GDM1 (cell line): ENCODE data around the gene BRI3.
A peak's percentile ranks its signal among the peaks of the same experiment; 100 is the strongest.

Experiments
- DNase-seq: peaks from one replicate; lab custom pipeline; 2025; lab: John Stamatoyannopoulos, UW

Gene BRI3

DNA sequence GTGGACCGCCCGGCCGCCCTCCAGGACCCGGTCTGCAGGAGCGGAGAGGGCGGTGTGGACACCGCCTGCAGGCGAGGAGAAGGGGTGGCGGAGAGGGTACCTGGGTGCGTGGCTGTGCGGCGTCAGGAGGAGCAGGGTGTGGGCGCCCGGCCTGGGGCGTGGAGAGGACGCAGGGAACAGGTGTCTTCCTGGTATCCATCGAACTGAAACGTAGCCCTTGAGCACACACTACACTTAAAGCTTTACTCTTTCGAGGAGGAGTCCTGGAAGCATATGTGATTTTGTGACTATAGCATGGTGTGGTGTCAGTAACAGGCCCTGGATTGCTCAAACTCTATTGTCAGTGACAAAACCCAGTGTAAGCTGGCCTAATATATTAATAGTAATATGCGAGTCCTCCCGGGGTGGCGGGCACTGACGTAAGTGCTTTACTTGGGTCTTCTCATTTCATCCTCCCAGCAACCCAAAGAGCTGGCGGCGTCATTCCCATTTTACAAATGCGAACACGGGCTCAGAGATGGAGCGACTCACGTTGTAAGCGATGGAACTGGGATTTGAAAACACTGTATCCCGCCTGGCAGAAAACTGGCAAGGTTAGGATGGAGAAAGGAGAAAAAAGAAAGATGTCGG, 28.9 kb upstream of the BRI3 start:
- no peak for DNase-seq

DNA sequence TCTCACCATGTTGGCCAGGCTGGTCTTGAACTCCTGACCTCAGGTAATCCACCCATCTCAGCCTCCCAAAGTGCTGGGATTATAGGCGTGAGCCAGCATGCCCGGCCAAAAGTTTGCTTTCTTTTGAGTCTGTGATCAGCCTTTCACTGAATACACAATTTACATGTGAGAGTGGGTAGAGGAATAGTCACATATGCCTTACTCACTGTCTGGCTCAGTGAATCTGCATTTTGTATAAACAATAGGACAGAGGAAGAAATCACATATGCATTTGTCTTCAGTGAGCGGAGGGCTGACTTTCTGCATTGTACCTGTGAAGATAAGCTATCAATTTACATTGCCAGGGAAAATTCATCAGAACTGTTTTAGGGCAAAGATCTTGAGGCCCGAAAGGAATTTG, 27.0 kb upstream of the BRI3 start:
- DNase-seq: no peak

DNA sequence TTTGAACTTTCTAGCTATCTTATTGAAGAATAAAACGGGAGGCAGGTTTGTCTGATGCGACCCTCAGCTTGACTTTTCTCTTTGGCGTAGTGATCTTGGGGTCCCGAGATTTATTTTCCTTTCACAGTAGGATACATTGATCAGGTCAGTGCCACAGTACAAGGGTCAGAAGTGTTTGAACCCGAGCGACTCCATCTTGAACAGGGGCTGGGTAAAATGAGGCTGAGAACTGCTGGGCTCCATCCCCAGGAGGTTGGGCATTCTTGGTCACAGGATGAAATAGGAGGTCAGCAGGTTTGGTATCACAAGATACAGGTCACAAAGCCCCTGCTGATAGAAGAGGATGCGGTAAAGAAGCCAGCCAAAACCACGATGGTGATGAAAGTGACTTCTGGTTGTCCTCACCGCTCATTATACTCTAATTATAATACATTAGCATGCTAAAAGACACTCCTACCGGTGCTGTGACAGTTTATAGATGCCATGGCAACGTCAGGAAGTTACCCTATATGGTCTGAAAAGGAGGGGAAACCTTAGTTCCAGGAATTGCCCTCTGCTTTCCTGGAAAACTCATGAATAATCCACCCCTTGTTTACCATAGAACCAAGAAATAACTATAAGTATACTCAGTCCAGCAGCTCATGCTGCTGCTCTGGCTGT, 26.4 kb upstream of the BRI3 start:
- DNase-seq: no peak

DNA sequence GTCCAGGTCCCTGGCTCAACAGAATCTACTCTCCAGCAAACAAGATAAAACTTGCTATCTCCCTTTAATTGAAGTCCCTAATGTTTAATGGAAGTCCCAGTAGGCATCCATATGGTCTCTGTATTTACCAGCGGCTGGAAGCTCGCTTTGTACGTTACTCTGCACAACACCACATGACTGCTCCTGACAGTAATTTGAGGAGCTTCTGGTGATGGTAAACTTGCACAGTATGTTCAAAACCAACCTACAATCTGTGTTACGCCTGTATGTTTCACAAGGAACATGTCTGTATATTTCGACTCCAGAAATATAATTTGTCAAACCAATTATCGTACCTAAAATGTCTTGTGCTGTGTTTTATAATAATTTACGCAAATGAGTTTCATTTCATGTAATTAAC, 25.1 kb upstream of the BRI3 start:
- no peak for DNase-seq

DNA sequence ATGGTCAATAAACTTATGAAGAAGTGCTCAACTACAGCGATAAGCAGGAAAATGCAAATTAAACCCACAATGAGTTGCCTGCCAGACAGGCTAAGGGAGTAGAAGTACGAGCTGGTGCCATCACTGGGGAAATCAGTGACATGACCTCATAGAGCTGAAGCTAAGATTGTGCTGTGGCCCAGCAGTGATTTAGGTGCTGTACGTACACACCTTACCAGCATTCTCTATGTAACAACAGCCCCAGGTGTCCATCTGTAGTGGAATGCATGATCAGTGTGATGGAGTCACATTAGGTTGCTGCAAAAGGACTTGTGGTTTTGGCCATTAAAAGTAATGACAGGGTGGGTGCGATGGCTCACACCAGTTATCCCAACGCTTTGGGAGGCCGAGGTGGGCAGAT, 23.8 kb upstream of the BRI3 start:
- DNase-seq: no peak

DNA sequence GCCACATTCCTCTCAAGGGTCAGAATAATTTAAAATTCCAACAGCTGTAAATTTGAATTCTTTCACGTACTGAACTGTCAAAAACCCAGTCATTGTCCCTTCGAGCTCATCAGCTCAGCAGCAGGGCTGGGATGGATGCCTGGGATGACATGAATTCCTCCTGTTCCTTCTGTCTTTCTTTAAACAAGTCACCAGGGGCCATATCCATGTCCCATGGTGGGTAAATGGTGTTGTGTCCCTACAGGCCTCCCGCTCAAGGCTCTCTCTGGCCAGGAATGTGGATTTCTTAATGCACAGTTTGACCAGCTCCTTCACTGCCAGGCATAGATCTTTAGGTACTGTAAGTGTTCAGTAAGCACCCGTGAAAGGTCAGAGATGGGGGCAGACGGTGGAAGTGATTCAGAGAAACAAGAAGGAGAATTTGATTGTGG, 15.6 kb upstream of the BRI3 start:
- no peak for DNase-seq

DNA sequence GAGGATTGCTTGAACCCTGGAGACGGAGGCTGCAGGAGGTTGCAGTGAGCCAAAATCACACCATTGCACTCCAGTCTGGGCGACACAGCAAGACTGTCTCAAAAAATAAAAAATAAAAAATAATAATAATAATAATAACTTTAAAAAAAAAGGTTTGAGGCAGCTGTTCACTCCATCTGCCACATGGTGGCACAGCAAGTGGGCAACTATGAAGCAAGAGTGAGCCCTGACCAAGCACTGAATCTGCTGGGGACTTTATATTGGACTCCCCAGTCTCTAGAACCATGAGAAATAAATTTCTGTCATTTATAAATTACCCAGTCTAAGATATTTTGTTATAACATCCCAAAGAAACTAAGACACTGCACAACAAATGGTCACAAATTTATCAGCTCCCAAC, 14.6 kb upstream of the BRI3 start:
- DNase-seq: no peak

DNA sequence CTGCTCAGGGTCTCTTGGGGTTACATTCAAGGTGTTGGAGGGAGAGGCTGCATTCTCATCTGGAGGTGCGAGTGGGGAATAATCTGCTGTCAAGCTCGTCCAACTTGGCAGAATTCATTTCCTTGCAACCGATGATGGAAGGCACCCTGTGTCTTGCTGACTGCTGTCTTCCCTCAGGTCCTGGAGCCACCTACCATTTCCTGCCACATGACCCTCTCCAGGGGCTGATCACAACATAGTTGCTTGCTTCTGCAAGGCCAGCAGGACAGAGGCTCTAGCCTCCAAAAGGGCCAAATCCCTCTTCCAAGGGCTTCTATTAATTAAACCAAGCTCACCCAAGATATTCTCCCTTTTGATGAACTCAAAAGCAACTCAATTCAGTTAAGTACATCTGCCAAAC, 14.2 kb upstream of the BRI3 start:
- DNase-seq: no peak

DNA sequence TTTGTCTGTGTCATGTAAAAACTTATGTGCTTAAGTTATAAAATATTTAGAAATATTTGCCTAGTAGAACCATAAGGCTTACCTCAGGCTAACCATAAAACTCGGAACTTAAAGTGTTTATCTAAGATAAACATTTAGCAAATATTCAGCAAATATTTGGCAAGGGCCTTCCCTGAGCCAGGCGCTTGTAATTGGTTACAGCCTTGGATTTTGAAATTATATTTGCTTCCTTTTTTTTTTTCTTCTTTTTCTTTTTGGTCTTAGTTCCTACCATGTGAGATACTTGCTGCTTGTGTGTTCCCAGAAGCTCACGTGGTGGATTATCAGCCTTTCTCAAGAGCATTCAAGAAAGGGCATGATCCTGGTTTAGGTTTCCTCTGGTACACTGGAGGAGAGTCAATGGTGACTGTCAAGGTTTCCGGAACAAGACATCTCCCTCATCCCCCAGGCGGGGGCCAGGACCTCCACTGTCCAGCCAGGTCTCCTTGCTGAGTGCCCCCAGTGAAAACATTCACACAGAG, 5.2 kb upstream of the BRI3 start:
- no peak for DNase-seq

DNA sequence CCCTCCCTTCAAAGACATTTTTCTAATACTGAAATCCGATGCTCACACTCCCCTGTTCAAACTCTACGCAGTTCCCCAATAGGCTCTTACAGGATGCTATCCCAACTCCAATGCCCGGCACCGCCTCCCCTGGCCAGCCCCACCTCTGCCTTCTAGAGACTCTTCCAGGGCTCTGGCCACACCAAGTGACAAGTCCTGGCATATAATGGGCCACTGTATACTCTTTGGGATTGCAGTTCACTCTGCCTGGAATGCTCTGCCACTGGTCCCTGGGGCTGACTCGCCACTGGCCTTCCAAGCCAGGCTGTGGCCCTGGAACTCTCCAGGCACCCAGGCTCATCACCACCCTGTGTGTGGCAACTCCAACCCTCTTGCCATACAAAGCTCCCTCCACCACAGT, 3.1 kb upstream of the BRI3 start:
- no peak for DNase-seq

DNA sequence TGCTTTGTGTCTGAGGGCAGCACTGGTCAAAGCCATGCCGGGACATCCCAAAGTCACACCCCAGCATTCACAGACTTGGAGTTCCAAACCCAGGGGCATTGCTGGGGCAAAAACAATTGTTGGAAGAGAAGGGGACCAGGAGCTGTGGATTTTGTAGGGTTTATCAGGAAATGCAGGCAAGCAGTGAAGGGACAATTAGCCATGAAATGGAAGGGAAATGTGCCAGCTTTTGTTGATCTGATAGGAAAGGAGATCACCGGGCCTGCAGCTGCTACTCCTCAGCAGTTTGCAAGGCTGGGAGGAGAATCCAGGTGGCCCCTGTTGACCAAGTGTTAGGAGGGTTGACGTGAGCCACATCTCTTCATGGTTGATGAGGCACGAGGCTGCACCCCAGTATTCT, 2.5 kb upstream of the BRI3 start:
- no peak for DNase-seq

DNA sequence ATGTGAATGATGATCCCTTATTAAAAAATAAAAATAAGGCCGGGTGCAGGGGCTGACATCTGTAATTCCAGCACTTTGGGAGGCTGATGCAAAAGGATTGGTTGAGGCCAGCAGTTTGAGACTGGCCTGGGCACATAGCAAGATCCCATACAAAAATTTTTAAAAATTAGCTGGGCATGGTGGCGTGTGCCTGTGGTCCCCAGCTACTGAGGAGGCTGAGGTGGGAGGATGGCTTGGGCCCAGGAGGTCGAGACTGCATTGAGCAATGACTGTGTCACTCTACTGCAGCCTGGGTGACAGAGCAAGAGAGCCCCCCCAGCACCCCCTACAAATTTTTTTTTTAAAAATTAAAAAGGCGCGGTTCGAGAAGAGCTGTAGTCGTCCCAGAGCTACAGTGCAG, 1.2 kb upstream of the BRI3 start:
- no peak for DNase-seq

DNA sequence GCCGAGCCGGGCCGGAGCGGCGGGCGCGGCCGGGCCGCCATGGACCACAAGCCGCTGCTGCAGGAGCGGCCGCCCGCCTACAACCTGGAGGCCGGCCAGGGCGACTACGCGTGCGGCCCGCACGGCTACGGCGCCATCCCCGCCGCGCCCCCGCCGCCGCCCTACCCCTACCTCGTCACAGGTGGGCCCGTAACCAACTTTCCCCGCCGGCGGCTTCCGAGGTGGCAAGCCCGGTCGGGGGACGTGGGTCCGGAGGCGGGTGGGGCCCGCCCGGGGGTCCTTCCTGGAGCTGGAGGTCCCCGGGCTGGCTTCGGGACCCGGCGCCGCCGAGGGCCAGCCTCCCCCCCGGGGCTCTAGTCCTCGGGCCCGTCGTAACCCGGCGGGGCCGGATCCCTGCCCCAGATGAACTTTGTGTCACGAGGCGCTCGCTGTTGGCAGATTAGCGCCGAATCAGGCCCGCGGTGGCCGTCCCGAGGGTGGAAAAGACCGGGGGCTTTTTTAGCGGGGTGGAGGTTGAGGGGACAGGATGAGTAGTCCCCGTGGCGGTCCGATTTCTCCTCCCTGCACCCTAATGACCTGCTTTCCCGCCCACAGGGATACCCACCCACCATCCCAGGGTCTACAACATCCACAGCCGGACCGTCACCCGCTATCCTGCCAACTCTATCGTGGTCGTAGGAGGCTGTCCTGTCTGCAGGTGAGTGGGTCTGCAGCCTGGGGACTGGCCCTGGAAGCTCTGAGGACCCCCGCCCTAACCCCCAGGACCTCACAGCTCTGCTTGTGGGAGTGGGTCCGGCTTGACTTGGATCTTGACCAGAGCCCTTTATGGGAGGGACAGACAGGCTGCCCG, 496 bp downstream of the BRI3 start:
- DNase-seq: no peak

DNA sequence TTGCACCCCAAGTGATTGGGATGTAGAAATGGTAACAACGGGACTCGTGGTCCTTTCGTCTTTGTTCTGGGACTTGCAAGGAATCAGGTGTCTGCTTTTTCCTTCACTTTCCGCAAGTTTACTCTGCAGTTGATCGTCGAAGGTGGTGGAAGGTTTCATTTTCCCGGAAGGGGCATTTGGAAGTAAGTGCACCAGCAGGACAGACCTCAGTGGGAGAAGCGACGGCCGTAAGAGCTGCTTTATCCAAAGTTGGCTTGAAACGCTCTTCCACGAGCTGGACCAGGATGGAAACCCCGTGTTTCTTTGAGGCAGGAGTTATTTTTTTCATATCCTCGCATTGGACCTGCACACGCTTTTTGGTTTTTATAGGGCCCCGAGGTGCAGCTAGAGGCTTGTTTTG, 1.2 kb downstream of the BRI3 start:
- no peak for DNase-seq

DNA sequence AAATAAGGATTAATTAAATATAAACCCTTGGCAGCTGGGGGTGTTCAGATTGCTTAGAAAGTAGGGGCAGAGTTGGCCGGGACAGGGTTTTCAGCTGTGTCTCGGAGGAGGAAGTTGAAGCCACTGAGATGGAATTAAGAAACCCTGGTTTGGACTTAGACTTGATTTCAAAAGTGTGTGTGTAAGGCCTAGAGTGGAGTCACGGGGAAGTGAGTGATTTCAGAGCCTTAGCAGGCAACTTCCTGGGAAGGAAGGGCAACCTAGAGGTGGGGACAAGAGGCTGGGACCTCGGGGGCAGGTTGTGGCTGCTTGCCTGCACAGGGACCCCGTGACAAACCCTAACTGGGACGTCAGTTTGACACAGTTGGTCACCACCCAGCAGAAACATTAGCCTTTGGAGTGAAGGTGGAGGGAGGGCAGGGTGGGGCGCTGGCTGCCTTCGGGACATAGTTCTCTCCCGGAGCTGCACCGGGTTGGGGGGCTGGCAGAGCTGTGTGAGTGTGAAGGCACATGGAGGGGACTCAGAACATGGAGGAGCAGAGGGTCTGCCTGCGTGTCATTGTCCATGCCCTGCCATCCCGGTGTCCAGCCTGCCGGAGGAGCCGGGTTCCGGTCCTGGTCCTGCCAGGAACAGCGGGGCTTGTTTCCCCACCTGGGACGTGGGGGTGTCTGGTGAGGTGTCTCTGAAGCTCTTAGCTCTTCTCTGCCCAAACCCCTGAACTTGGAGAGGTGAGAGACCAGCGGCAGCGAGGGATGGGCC, 1.8 kb downstream of the BRI3 start:
- DNase-seq: no peak

DNA sequence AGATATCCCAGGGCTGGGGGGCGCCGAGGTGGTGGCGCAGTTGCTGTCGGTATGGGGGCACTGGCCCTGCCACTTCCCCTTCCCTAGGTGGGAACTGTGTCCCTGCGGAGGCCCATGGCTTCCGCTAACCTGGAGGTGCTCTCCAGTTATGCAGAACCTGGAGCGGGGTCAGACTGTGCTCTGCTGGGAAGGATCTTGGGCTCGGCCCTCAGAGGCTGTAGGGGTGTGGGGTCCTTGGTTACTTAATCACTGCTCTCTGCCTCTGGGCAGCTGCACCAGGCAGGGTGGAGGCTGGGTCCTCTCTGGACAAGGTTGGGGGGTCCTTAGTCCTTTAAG, 2.4 kb downstream of the BRI3 start:
- no peak for DNase-seq

DNA sequence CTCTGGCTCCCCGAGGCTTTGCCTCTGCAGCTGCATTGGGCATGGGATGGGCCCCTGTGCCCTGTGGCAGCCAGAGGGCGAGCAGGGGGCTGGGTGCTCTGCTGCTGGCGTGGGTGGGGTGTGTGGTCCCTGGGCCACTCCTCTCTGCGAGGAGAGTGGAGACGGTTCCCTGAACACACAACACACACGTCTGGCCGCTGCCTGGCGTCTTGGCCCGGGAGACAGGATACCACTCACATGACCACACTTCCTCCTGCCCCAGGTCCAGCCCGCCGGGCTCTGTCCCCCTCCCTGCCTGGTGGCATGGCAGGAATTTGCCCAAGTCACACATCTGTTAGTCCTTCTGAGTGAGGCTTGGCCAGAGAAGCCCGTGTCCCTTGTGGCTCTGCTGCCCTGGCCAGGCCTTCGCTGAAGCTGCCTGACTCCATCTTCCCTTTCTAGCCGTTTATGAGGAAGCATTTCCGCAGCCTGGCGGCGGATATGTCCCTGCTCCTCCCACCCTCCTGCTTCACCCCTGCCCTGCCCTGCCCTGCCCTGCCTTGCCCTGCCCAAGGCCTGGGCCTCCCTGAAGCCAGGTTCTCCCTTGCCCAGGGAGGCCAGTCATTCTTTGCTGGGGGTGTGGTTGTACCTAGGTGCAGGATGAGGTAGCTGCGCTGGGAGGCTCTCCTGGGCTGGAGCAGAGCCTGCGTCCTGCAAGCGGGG, 3.0 kb downstream of the BRI3 start:
- DNase-seq: peak; percentile 22

DNA sequence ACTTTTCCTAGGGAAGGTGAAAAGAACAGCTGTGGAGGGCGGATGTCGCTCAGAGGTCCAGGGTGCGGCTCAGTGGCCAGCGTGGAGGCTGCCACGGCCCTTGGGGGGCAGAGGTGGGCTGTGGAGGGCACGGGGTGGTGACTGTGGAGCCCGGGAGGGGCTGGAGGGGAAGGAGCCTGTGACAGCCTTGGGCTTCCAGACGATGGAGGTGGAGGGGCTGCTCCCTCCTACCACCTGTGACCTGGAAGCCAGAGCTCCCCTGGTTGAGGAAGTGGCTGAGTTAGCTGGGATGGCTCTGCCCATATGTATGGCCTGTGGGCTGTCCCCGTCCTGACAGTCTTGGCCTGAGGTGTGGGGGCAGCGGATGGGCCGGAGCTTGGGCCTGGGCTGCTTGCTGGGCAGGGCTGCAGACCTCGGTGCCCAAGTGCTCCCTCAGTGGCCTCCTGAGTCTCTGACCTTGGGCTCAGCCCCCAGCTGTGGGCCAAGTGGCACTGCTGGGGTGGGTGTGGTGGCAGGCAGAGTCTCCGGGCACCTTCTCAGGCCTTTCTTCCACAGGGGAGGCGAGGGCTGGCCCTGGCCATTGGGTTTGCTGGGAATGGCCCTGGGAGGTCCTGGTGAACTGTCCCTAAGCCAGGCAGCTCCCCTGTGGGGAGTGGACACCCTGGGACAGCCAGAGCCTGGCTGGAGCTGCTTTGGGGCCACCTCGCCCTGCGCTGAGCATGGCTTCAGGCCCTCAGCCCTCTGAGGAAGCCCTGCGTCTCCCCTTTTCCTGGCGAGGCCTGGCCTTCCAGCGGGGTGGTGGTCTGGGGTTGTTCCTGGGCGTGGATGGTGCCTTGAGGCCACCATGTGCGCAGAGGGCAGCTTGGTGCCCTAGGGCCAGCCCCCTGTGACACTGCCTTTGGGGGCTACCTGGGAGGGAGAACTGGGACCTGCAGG, 3.9 kb downstream of the BRI3 start:
- no peak for DNase-seq

DNA sequence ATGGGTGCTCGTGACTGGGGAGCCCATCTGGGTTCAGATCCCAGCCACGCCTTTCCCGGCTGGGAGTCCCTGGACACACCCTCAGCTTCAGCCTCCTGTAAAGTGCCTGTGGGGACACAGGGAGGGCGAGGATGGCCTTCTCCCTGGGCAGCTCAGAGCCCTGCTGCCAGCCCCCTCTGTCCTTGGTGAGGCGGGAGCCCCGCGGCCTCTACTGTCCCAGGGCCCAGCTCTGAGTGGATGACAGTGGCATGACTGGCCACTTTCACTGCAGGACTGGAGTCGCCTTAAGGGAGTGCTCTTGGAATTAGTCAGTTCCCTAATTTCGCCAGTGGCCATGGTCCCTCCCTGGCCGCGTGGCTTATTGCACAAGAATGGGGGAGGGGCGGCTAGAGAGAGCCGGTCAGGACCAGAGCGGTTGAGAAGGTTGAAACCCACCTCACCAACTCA, 4.6 kb downstream of the BRI3 start:
- DNase-seq: no peak

DNA sequence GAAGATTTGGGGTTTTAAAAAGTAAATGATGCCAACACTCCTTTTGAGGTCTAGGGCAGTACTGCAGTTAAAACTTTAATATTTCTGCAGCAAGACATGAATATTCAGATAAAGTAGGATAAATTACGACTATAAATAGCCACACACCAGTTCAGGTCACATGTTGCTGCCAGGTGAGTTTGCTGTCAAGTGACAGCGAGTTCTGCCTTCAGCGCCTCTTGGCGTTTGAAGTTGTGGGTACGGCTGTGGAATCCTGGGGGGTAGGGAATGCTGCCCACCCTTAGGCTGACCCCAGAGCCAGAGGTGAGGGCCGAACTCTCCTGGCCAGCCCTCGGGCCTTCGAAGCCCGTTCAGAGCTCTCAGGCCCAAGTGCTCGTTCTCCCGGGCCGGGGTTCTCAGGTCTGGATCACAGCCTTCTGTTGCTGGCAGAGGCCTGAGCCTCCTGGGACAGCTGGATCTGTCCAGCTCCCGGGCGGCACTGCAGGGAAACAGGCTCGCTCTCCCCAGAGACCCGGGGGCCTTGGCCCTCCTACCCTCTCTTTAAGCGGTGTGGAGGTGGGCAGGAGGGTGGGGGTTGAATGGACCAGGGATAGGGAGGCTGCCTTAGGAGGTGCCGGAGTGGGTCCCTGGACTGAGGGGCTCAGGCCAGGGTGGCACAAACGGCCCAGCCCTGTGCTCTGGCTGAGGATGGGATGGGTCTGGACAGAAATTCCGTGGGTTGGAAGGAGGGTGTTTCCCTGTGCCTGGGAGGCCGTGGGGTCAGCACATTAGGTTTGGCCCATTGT, 5.4 kb downstream of the BRI3 start:
- no peak for DNase-seq
